SK-N-MC (cell line): ENCODE measurements around the gene ABCC1.

Experiments used
- EZH2 ChIP-seq: fragments of 200-600 bp; sonication (generic); IDR thresholded peaks from one replicate; pipeline ENCODE4 v1.6.1; 2017; ENCODE audit warnings: antibody characterized with exemption
- POLR2AphosphoS5 ChIP-seq: IDR thresholded peaks from 2 replicates; pipeline ENCODE4 v1.6.1; 2012; ENCODE audit warnings: mild to moderate bottlenecking, low read depth, low read length, borderline replicate concordance

DNA sequence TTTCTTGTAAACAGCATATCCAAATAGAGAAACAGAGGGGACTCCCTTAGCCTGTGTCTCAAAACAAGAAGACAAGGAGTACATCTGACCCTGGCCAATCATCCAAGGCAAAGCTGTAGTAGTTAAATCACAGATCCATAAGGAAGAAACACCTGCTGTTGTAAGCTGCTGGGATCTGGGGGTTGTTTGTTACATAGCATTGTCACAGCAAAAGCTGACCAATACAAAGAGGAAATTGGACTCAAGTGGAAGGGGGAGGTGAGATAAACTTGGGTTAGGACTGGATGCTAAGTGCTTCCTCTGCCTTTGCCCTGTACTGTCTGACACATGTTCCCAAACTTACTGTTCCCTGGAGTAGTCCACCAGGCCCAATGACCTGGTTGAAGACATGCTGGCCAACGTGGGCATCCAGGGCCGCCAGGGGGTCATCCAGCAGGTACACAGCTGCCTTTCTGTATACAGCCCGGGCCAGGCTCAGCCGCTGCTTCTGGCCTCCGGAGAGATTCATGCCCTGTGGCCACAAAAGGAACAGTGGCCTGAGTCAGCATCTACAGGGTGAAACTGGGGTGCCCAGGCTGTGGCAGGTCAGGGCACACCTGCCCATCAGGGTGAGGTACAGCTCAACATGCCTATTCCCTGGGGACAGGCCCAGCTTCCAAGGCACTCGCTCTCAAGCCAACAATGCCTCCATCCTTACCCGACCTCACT lies 229.2 kb downstream of the ABCC1 start:
- no peak for TF ChIP-seq POLR2AphosphoS5
- TF ChIP-seq EZH2 = no peak
